Measurements from ENCODE around the gene APOD.

DNA sequence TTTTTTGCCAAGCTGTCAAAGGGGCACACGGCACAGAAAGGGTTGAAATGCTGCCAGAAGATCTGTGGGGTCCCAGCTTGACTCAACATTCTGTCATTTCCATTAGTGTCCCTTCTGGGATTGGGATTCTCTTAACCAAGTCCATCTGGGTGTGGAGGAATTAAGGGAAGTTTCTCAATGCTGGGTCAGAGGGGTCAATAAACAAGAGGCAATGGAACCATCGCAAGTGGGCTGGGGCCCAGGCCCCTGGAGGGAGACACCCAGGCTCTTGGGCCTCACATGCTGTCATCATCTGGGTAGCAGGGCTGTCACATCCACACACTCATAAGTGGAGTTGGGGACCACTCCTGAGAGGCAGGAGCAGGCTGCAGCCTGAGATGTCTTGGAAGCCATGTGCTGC, 8.1 kb upstream of the APOD start:
- TF ChIP-seq, protein P1, sequence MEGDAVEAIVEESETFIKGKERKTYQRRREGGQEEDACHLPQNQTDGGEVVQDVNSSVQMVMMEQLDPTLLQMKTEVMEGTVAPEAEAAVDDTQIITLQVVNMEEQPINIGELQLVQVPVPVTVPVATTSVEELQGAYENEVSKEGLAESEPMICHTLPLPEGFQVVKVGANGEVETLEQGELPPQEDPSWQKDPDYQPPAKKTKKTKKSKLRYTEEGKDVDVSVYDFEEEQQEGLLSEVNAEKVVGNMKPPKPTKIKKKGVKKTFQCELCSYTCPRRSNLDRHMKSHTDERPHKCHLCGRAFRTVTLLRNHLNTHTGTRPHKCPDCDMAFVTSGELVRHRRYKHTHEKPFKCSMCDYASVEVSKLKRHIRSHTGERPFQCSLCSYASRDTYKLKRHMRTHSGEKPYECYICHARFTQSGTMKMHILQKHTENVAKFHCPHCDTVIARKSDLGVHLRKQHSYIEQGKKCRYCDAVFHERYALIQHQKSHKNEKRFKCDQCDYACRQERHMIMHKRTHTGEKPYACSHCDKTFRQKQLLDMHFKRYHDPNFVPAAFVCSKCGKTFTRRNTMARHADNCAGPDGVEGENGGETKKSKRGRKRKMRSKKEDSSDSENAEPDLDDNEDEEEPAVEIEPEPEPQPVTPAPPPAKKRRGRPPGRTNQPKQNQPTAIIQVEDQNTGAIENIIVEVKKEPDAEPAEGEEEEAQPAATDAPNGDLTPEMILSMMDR (IDR thresholded peaks at IDR 0.05 in 8 of 11, conservative IDR thresholded peaks at IDR 0.05 in 3 of 11), result no peak
- TF ChIP-seq POLR2AphosphoS5 (IDR thresholded peaks at IDR 0.05) (no peak), POLR2A (IDR thresholded peaks at IDR 0.05) (no peak)
